Gastroesophageal sphincter (tissue), 3 donors: Measurements from ENCODE around the gene MACROD1.

Source experiments
- CTCF ChIP-seq, 4 experiments: fragments of 200-600 bp in 2 of 4; fragments of 450-650 bp in 2 of 4; sonication (generic) in 1 of 4; IDR thresholded peaks; one replicate each; pipeline ENCODE4 v1.5.1; 2017 to 2019; ENCODE audit warnings: antibody characterized with exemption in 4 of 4, mild to moderate bottlenecking in 2 of 4, moderate library complexity in 2 of 4
- EP300 ChIP-seq: sonication (generic); formaldehyde crosslinking; IDR thresholded peaks from one replicate; pipeline ENCODE4 v1.6.1; 2017; ENCODE audit warnings: antibody characterized with exemption, mild to moderate bottlenecking
- POLR2AphosphoS5 ChIP-seq: sonication (generic); formaldehyde crosslinking; IDR thresholded peaks from one replicate; pipeline ENCODE4 v1.6.1; 2017; ENCODE audit warnings: antibody characterized with exemption

GRCh38 chr11:64064374-64065140, 101.4 kb downstream of the MACROD1 start:
- TF ChIP-seq CTCF (IDR thresholded peaks at IDR 0.05) = no peak
- no peak for TF ChIP-seq EP300
- no peak for TF ChIP-seq POLR2AphosphoS5
